ENCODE measurements around the gene KLRF2.

The KLRF2 gene

GRCh38 chr12:9931245-9931644 lies 50.0 kb downstream of the KLRF2 start:
- Histone ChIP-seq H3K36me3 (ENCODE audit: insufficient read depth, low read length) (no peaks in the 10 kb centered on the region), H4K20me1 (ENCODE audit: insufficient read depth, low read length, poor library complexity, severe bottlenecking) (no peaks in the 10 kb centered on the region), H3K4me2 (ENCODE audit: low read depth, low read length, poor library complexity, severe bottlenecking) (no peak overlapping the region), H2AFZ (ENCODE audit: low read length) (no peak overlapping the region), H3F3A (ENCODE audit: low read depth) (no peaks in the 10 kb centered on the region), H3K27me3 (ENCODE audit: insufficient read depth, low read length, poor library complexity, severe bottlenecking) (no peaks in the 10 kb centered on the region), H3K79me2 (ENCODE audit: insufficient read depth, low read length) (peaks cover under 1% of the 10 kb centered on the region; the same call in 1 of the 2 replicates), H3K4me1 (ENCODE audit: insufficient read depth, low read length, poor library complexity, severe bottlenecking) (peaks cover 5% of the 10 kb centered on the region), H3K4me3 (ENCODE audit: low read length, poor library complexity, severe bottlenecking) (no peak overlapping the region), H3K9me2 (replicated peaks; ENCODE audit: low read depth, low read length) (no peaks in the 10 kb centered on the region), H3K9me3 (ENCODE audit: insufficient read depth, low read depth, low read length) (no peaks in the 10 kb centered on the region), H3K9ac (ENCODE audit: low read depth, low read length, poor library complexity, severe bottlenecking) (no peak overlapping the region)
- TF ChIP-seq EZH2phosphoT487 (IDR thresholded peaks at IDR 0.05; ENCODE audit: borderline replicate concordance) (no peak), CTCF (conservative IDR thresholded peaks at IDR 0.05; ENCODE audit: low read length) (no peak)

- Histone ChIP-seq H3K4me2 (ENCODE audit: low read depth, low read length, poor library complexity, severe bottlenecking) (no peak within 1 kb of the TSS), H3K4me1 (ENCODE audit: insufficient read depth, low read length, poor library complexity, severe bottlenecking) (peaks cover 11% of the 10 kb centered on the region), H3K9me2 (replicated peaks; ENCODE audit: low read depth, low read length) (no peaks in the 10 kb centered on the region), H3F3A (ENCODE audit: low read depth) (no peaks in the 10 kb centered on the region), H3K4me3 (ENCODE audit: low read length, poor library complexity, severe bottlenecking) (no peak within 1 kb of the TSS), H3K79me2 (ENCODE audit: insufficient read depth, low read length) (peaks cover 10% of the 10 kb centered on the region; the same call in 1 of the 2 replicates), H4K20me1 (ENCODE audit: insufficient read depth, low read length, poor library complexity, severe bottlenecking) (peaks cover 2% of the 10 kb centered on the region), H3K9me3 (ENCODE audit: insufficient read depth, low read depth, low read length) (no peaks in the 10 kb centered on the region), H3K36me3 (ENCODE audit: insufficient read depth, low read length) (no peaks in the 10 kb centered on the region), H2AFZ (ENCODE audit: low read length) (no peak within 1 kb of the TSS), H3K27me3 (ENCODE audit: insufficient read depth, low read length, poor library complexity, severe bottlenecking) (no peaks in the 10 kb centered on the region), H3K9ac (ENCODE audit: low read depth, low read length, poor library complexity, severe bottlenecking) (no peak within 1 kb of the TSS)
- no peak for TF ChIP-seq EZH2phosphoT487 (IDR thresholded peaks at IDR 0.05; ENCODE audit: borderline replicate concordance)
- no peak for TF ChIP-seq CTCF (conservative IDR thresholded peaks at IDR 0.05; ENCODE audit: low read length)
Measured at GRCh38 chr12:9932270-9932669, 51.0 kb downstream of the KLRF2 start, which contains the start of gene CLEC2A. Gene CLEC2A, minus strand, starts transcription at chr12:9932370. Its CDS starts 41 bp downstream, at chr12:9932329.

GRCh38 chr12:9933958-9934357 lies 52.7 kb downstream of the KLRF2 start:
- Histone ChIP-seq H3K36me3 (ENCODE audit: insufficient read depth, low read length) (0 out of 2 replicates have a peak, but pooled peaks cover under 1% of the 10 kb centered on the region), H3K27me3 (ENCODE audit: insufficient read depth, low read length, poor library complexity, severe bottlenecking) (no peaks in the 10 kb centered on the region), H3K79me2 (ENCODE audit: insufficient read depth, low read length) (peaks cover 25% of the 10 kb centered on the region), H3K4me2 (ENCODE audit: low read depth, low read length, poor library complexity, severe bottlenecking) (no peak overlapping the region), H3K9ac (ENCODE audit: low read depth, low read length, poor library complexity, severe bottlenecking) (no peak overlapping the region), H3K9me2 (replicated peaks; ENCODE audit: low read depth, low read length) (no peaks in the 10 kb centered on the region), H3K9me3 (ENCODE audit: insufficient read depth, low read depth, low read length) (no peaks in the 10 kb centered on the region), H3K4me3 (ENCODE audit: low read length, poor library complexity, severe bottlenecking) (no peak overlapping the region), H4K20me1 (ENCODE audit: insufficient read depth, low read length, poor library complexity, severe bottlenecking) (peaks cover 17% of the 10 kb centered on the region), H3F3A (ENCODE audit: low read depth) (no peaks in the 10 kb centered on the region), H3K4me1 (ENCODE audit: insufficient read depth, low read length, poor library complexity, severe bottlenecking) (peaks cover 20% of the 10 kb centered on the region), H2AFZ (ENCODE audit: low read length) (no peak overlapping the region)
- TF ChIP-seq CTCF (conservative IDR thresholded peaks at IDR 0.05; ENCODE audit: low read length) = no peak
